Kidney (tissue), 14 donors: ENCODE data around the gene NXPE1. TPM values are rescaled to one million over a fixed set of nuclear protein-coding genes. Genes with fewer than 3 reads are reported as not detected.

Experiments used
- DNase-seq, 5 donors: peaks; one replicate each; pipeline ENCODE4 v3.0.0-alpha.2; 2013 to 2020
- FAIRE-seq: peaks from 2 replicates; lab custom pipeline; 2012; peaks lifted over from hg19 to GRCh38; lab: Jason Lieb, UNC
- H3K27ac ChIP-seq, 2 donors: one replicate each; pipeline ENCODE4 v1.7.0; 2013; ENCODE audit warnings: low read depth in 2 of 2, low read length in 2 of 2, inconsistent platforms in 1 of 2
- H3K27me3 ChIP-seq: one replicate; pipeline ENCODE4 v1.7.1; 2013; ENCODE audit warnings: low read length, inconsistent platforms; ENCODE audit not compliant: control insufficient read depth, insufficient read depth
- H3K36me3 ChIP-seq, 3 donors: one replicate each; pipeline versions ENCODE4 v1.7.0 to v1.7.1; 2013; ENCODE audit warnings: low read length in 3 of 3, control low read depth in 1 of 3, inconsistent platforms in 1 of 3; ENCODE audit not compliant: insufficient read depth in 3 of 3, control insufficient read depth in 2 of 3
- H3K4me1 ChIP-seq, 3 donors: one replicate each; pipeline versions ENCODE4 v1.7.0 to v1.7.1; 2013; ENCODE audit warnings: low read length in 3 of 3, inconsistent platforms in 1 of 3, low read depth in 1 of 3; ENCODE audit not compliant: control insufficient read depth in 2 of 3, insufficient read depth in 2 of 3
- H3K4me3 ChIP-seq, 3 donors: one replicate each; pipeline versions ENCODE4 v1.7.0 to v1.8.1; 2013; ENCODE audit warnings: low read length in 3 of 3, control low read depth in 1 of 3, inconsistent platforms in 1 of 3
- H3K9ac ChIP-seq, 3 donors: one replicate each; pipeline versions ENCODE4 v1.7.0 to v1.7.1; 2013; ENCODE audit warnings: low read length in 3 of 3, control low read depth in 1 of 3, inconsistent platforms in 1 of 3
- H3K9me3 ChIP-seq, 3 donors: one replicate each; pipeline versions ENCODE4 v1.7.0 to v1.7.1; 2013; ENCODE audit warnings: low read length in 3 of 3, control low read depth in 1 of 3, inconsistent platforms in 1 of 3; ENCODE audit not compliant: control insufficient read depth in 2 of 3, insufficient read depth in 1 of 3
- CTCF ChIP-seq: IDR thresholded peaks from 3 replicates; pipeline ENCODE4 v1.5.1; 2012; ENCODE audit warnings: mild to moderate bottlenecking, moderate library complexity, borderline replicate concordance; ENCODE audit not compliant: insufficient read depth; ENCODE audit errors: extremely low read depth
- intact Hi-C: fragments of 100-400 bp; cut with DNase I; formaldehyde crosslinking; loops from one replicate; pipeline ENCODE4 v1.11.1; 2022
- polyA plus RNA-seq: library from polyadenylated mRNA; stranded (reverse); fragments of 350-450 nt; fragmentation: Illumina TruSeq; extraction: RNeasy Lipid Tissue Mini Kit (QIAGEN cat#74804); gene quantifications from one replicate; pipeline ENCODE4 v1.2.3, GENCODE V29; 2014; ENCODE audit warnings: low read depth, low replicate concordance; ENCODE audit not compliant: insufficient read depth
- total RNA-seq: library from RNA; stranded (reverse); fragmentation: NEBNext Ultra II Directional; extraction: Animal tissue kit (Norgen Biotek cat#: 25700); gene quantifications from one replicate; pipeline ENCODE4 v1.2.1, GENCODE V29; 2021
- donor health status: control.
- donor health status: control.
- donor health status: control.
- donor health status: control.
- donor health status: control.
- donor health status: DM: yes; HTN: yes; CAD: no.
- donor health status: Normal renal cell carcinoma (clear cell type).

The NXPE1 gene
- total and polyA plus RNA-seq, 2 donors from 2014 or later: 0.25 TPM; not detected in 1

- TF ChIP-seq CTCF: no peak
- no peaks in the 10 kb centered on the region for H3K27me3 ChIP-seq
- intact Hi-C loops: no loop called here
- H3K9ac ChIP-seq: no peak overlapping the region
- DNase-seq (no peak), FAIRE-seq (no peak)
- no peaks in the 10 kb centered on the region for H3K4me1 ChIP-seq
- H3K27ac ChIP-seq: no peak overlapping the region
- H3K4me3 ChIP-seq: no peak overlapping the region
- H3K9me3 ChIP-seq: no peaks in the 10 kb centered on the region
- H3K36me3 ChIP-seq: no peaks in the 10 kb centered on the region
These were observed 6.6 kb upstream of the NXPE1 start for GRCh38 chr11:114566276-114566675.

DNA sequence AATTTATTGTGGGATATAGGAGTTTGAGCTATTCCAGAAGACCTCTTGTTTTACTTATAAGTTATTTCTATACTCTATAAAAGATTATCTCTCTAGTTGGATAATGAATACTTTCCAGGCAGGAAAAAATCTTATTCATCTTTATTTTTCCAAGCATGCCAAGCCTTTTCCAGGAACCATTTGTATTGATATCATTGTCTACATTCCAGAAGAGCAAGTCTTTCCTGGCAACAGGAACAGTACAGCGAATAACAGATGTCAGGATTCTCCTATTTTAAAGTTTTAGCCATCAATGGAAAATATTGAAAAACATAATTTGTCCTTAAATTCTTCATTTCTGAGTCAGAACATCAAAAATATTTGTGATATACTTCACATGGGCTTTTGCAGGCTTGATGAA, 5.2 kb upstream of the NXPE1 start:
- DNase-seq: no peak
- Histone ChIP-seq H3K4me1 (no peaks in the 10 kb centered on the region), H3K36me3 (no peaks in the 10 kb centered on the region), H3K9ac (no peak overlapping the region), H3K27ac (no peak overlapping the region), H3K4me3 (no peak overlapping the region), H3K9me3 (no peaks in the 10 kb centered on the region), H3K27me3 (no peaks in the 10 kb centered on the region)
- TF ChIP-seq CTCF: no peak
- no peak for FAIRE-seq
- intact Hi-C loops: no loop called here

DNA sequence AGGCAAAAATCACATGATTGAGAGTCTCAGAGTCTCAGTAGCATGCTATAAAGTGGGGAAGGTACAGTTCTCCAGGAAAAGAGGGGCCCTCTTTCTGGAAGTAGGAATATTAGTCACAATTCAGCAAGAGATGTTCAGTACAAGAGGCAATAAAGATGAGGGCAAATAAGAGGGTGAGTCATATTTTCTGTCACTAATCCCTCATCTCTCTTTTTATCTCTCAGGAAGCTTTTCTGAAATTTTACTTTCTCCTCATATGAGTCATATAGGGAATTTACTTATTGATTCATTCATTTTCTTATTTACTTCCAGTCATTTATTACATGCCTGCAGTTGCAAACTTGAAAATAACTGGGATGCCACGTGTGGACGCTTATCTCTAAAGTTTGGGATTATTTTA, 3.4 kb upstream of the NXPE1 start:
- intact Hi-C loops: no loop called here
- H3K27ac ChIP-seq: no peak overlapping the region
- no peaks in the 10 kb centered on the region for H3K36me3 ChIP-seq
- H3K4me1 ChIP-seq: no peaks in the 10 kb centered on the region
- H3K9me3 ChIP-seq: no peaks in the 10 kb centered on the region
- no peak for FAIRE-seq
- no peak overlapping the region for H3K4me3 ChIP-seq
- DNase-seq: no peak
- H3K9ac ChIP-seq: no peak overlapping the region
- H3K27me3 ChIP-seq: no peaks in the 10 kb centered on the region
- no peak for TF ChIP-seq CTCF
